Spleen (tissue), 11 donors: ENCODE data around the gene CNN2. TPM values are rescaled to one million over a fixed set of nuclear protein-coding genes. Genes with fewer than 3 reads are reported as not detected.

Source experiments
- DNase-seq: peaks from one replicate; pipeline ENCODE4 v3.0.0-alpha.2; 2020
- H3K27ac ChIP-seq, 8 donors: fragments of 200-600 bp; sonication (generic) in 7 of 8; 1 replicate in 4 of 8; 2 replicates in 4 of 8; pipeline versions ENCODE4 v1.5.0 to v1.8.0; 2016 to 2021; ENCODE audit warnings: inconsistent platforms in 4 of 8, mild to moderate bottlenecking in 4 of 8, moderate library complexity in 1 of 8
- H3K27me3 ChIP-seq, 7 donors: fragments of 200-600 bp; sonication (generic) in 6 of 7; replicated peaks in 1 of 7; 1 replicate in 4 of 7; 2 replicates in 3 of 7; pipeline versions ENCODE4 v1.5.0 to v1.8.0; 2016 to 2021; ENCODE audit warnings: inconsistent platforms in 3 of 7, mild to moderate bottlenecking in 1 of 7
- H3K36me3 ChIP-seq, 6 donors: fragments of 200-600 bp; sonication (generic) in 5 of 6; 1 replicate in 4 of 6; 2 replicates in 2 of 6; pipeline versions ENCODE4 v1.5.0 to v1.8.0; 2016 to 2021; ENCODE audit warnings: inconsistent platforms in 2 of 6
- H3K4me1 ChIP-seq, 6 donors: fragments of 200-600 bp; sonication (generic) in 5 of 6; 1 replicate in 3 of 6; 2 replicates in 3 of 6; pipeline versions ENCODE4 v1.5.0 to v1.8.0; 2016 to 2021; ENCODE audit warnings: inconsistent platforms in 3 of 6
- H3K4me3 ChIP-seq, 8 donors: fragments of 200-600 bp; sonication (generic) in 7 of 8; 1 replicate in 4 of 8; 2 replicates in 4 of 8; pipeline versions ENCODE4 v1.5.0 to v1.8.0; 2016 to 2021; ENCODE audit warnings: inconsistent platforms in 4 of 8, mild to moderate bottlenecking in 4 of 8, moderate library complexity in 2 of 8
- H3K9me3 ChIP-seq, 8 donors: fragments of 200-600 bp; sonication (generic) in 7 of 8; 1 replicate in 4 of 8; 2 replicates in 4 of 8; pipeline versions ENCODE4 v1.5.0 to v1.8.0; 2016 to 2021; ENCODE audit warnings: inconsistent platforms in 4 of 8
- POLR2A ChIP-seq, 3 donors: fragments of 450-650 bp; IDR thresholded peaks; one replicate each; pipeline ENCODE4 v1.5.1; 2017; ENCODE audit warnings: antibody characterized with exemption in 3 of 3, mild to moderate bottlenecking in 1 of 3
- POLR2AphosphoS5 ChIP-seq, 3 donors: sonication (generic); formaldehyde crosslinking; IDR thresholded peaks; one replicate each; pipeline ENCODE4 v1.5.1; 2017; ENCODE audit warnings: antibody characterized with exemption in 3 of 3
- WGBS, 5 donors: extraction: QIAGEN DNeasy Blood & Tissue Kit in 3 of 5; methylation state at CpG; one replicate each; pipeline versions ENCODE4 v1.1.5 to v1.1.7; 2013 to 2018; 5-methylcytosine and 5-hydroxymethylcytosine counted together
- intact Hi-C: fragments of 100-400 bp; cut with DNase I; formaldehyde crosslinking; loops from one replicate; pipeline ENCODE4 v1.15.0; 2023; ENCODE audit warnings: low total_unique reads
- polyA plus RNA-seq, 3 donors: library from polyadenylated mRNA; stranded (reverse); fragments of 200-250 nt; gene quantifications; one replicate each; pipeline ENCODE4 v1.2.1, GENCODE V29; 2013
- total RNA-seq, 7 donors: library from RNA; depleted of rRNA in 3 of 7; stranded (reverse); fragments of >200 nt in 3 of 7; fragmentation: NEBNext Ultra II Directional in 4 of 7; extraction: Animal tissue kit (Norgen Biotek cat#: 25700) in 4 of 7; gene quantifications; one replicate each; pipeline versions ENCODE4 v1.1.0 to v1.2.1, GENCODE V29; 2016 to 2021
- TF ChIP-seq, protein P1 (sequence below), 11 experiments: fragments of 200-600 bp in 7 of 11; fragments of 450-650 bp in 4 of 11; sonication (generic) in 4 of 11; IDR thresholded peaks in 8 of 11; conservative IDR thresholded peaks in 3 of 11; 1 replicate in 7 of 11; 2 replicates in 4 of 11; pipeline versions ENCODE4 v1.4.0 to v1.8.0; 2016 to 2021; ENCODE audit warnings: antibody characterized with exemption in 11 of 11, inconsistent platforms in 4 of 11, mild to moderate bottlenecking in 1 of 11
- donor health status: healthy with polysubstance abuse.
- donor health status: DM: no; HTN: no; CAD: no; lungs with moderate emphysema.
- donor health status: DM: no; HTN: no; CAD: no.
- donor health status: Bipolar disorder and iron deficiency.
- donor health status: healthy.
- donor health status: DM: no; HTN: no; CAD: no.
- donor health status: DM: yes; HTN: yes; CAD: no.

Gene CNN2
- total and polyA plus RNA-seq, 10 donors: 102 to 296 (median 188) TPM

GRCh38 chr19:1060689-1061088 is 34.3 kb downstream of the CNN2 start:
- Histone ChIP-seq H3K36me3 (peaks cover 2 to 49% (median 27%) of the 10 kb centered on the region in 6 donors), H3K4me3 (no peak overlapping the region), H3K27me3 (no peaks in the 10 kb centered on the region), H3K4me1 (peaks cover 11 to 37% (median 25%) of the 10 kb centered on the region in 6 donors), H3K27ac (no peak overlapping the region), H3K9me3 (peaks cover 17 to 46% (median 41%) of the 10 kb centered on the region in 8 donors)
- intact Hi-C loops: no loop called here
- peak; percentile 67 for DNase-seq
- 82 to 92% (median 86%) methylated on average over 2 to 5 of the region's 5 CpGs for WGBS, 5 donors
- no peak for TF ChIP-seq POLR2AphosphoS5 (IDR thresholded peaks at IDR 0.05)
- TF ChIP-seq POLR2A (IDR thresholded peaks at IDR 0.05): no peak
- TF ChIP-seq, protein P1, sequence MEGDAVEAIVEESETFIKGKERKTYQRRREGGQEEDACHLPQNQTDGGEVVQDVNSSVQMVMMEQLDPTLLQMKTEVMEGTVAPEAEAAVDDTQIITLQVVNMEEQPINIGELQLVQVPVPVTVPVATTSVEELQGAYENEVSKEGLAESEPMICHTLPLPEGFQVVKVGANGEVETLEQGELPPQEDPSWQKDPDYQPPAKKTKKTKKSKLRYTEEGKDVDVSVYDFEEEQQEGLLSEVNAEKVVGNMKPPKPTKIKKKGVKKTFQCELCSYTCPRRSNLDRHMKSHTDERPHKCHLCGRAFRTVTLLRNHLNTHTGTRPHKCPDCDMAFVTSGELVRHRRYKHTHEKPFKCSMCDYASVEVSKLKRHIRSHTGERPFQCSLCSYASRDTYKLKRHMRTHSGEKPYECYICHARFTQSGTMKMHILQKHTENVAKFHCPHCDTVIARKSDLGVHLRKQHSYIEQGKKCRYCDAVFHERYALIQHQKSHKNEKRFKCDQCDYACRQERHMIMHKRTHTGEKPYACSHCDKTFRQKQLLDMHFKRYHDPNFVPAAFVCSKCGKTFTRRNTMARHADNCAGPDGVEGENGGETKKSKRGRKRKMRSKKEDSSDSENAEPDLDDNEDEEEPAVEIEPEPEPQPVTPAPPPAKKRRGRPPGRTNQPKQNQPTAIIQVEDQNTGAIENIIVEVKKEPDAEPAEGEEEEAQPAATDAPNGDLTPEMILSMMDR (IDR thresholded peaks at IDR 0.05 in 8 of 11, conservative IDR thresholded peaks at IDR 0.05 in 3 of 11): no peak

DNA sequence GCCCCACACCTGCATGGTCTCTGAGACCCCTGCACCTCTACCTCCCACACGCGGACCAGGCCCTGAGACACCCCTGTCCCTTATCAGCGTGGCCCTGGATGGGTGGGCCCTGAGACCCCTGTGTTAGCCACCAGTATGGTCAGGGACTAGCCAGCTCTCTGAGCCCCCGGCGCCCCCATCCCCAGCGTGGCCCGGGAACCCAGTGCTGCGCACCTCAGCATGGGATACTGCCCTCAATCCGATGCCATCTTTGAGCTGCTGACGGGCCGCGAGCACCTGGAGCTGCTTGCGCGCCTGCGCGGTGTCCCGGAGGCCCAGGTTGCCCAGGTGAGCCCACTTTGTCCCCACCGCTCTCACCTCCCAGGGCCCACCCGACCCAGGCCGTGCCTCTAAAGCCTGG is 35.6 kb downstream of the CNN2 start:
- peaks cover 22 to 50% (median 38%) of the 10 kb centered on the region in 6 donors for H3K4me1 ChIP-seq
- H3K36me3 ChIP-seq: peaks cover 2 to 36% (median 14%) of the 10 kb centered on the region in 6 donors
- peaks cover 0 to 5% (median 0%) of the 10 kb centered on the region in 7 donors for H3K27me3 ChIP-seq
- no peak overlapping the region for H3K4me3 ChIP-seq
- peak; percentile 78 for DNase-seq
- H3K27ac ChIP-seq: no peak overlapping the region
- 93 to 98% (median 96%) methylated on average over 19 to 20 of the region's 20 CpGs for WGBS, 5 donors
- peaks cover 13 to 33% (median 28%) of the 10 kb centered on the region in 8 donors for H3K9me3 ChIP-seq
- TF ChIP-seq POLR2AphosphoS5 (IDR thresholded peaks at IDR 0.05) (peak in 1 of 3 donors; percentile 39), POLR2A (IDR thresholded peaks at IDR 0.05) (no peak)
- TF ChIP-seq, protein P1 (IDR thresholded peaks at IDR 0.05 in 8 of 11, conservative IDR thresholded peaks at IDR 0.05 in 3 of 11): no peak
- intact Hi-C loops: no loop called here

DNA sequence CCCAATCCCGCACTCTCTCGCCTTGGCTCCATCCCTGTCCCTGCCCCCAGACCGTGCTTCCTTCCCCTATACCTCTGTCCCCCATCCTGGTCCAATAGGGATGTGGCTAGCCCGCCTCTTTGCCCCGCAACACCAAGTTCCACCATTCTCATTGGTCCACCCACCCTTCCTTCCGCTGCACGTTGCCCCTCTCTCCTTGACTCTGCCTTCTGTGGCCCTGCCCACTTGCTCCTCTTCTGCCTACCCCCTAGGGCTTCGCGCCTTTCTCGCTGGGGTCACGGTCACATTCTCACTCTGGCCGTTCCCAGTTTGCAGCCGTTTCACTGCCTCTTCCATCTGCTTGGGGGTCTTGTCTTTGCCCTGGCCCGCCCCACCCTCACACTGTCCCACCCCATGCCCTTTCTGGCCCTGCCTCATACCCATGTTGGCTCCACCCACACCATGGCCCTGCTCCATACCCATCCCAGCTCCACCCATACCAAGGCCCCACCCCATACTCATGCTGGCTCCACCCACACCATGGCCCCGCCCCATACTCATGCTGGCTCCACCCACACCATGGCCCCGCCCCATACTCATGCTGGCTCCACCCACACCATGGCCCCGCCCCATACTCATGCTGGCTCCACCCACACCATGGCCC is 36.1 kb downstream of the CNN2 start:
- Histone ChIP-seq H3K27me3 (peaks cover 0 to 10% (median 0%) of the 10 kb centered on the region in 7 donors), H3K4me3 (no peak overlapping the region), H3K9me3 (peaks cover 9 to 28% (median 22%) of the 10 kb centered on the region in 8 donors), H3K4me1 (peaks cover 22 to 52% (median 41%) of the 10 kb centered on the region in 6 donors), H3K36me3 (peaks cover 2 to 31% (median 13%) of the 10 kb centered on the region in 6 donors), H3K27ac (no peak overlapping the region)
- 84 to 91% (median 88%) methylated on average over 16 to 17 of the region's 17 CpGs for WGBS, 5 donors
- intact Hi-C loops: no loop called here
- DNase-seq: peak; percentile 79
- TF ChIP-seq POLR2AphosphoS5 (IDR thresholded peaks at IDR 0.05) (no peak), POLR2A (IDR thresholded peaks at IDR 0.05) (no peak)
- TF ChIP-seq, protein P1 (IDR thresholded peaks at IDR 0.05 in 8 of 11, conservative IDR thresholded peaks at IDR 0.05 in 3 of 11): no peak
